CD4-positive, alpha-beta T cell treated with Interleukin-15 for 1 hour (primary cell): ENCODE results near the gene HBE1.
"Not testable (repeated sequence)": the region's sequence is repeated elsewhere in the genome, so short reads cannot be mapped to it uniquely, and the experiment has no call there.

Experiments used
- DNase-seq: peaks from one replicate; pipeline ENCODE4 v3.0.0-alpha.2; 2020

The HBE1 gene

GRCh38 chr11:5252192-5252918 lies 17.4 kb downstream of the HBE1 start:
- DNase-seq, result no peak

DNA sequence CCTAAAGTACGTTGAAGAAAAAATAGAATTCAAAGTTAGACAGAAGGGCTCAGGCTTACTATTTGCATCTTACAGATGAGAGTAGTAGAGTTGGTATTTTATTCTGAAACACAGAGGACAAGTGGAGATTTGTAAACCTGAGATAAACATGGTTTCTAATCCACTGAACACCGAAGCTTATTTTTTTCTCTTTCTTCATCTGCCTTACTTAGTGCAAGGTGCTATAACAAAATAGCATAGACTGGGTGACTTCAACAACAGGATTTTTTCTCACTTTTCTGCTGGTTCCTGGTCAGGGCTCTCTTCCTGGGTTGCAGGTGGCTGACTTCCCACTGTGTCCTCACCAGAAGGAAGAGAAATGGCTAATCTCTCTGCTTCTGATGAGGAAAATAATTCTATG lies 18.0 kb downstream of the HBE1 start:
- DNase-seq, result no peak

DNA sequence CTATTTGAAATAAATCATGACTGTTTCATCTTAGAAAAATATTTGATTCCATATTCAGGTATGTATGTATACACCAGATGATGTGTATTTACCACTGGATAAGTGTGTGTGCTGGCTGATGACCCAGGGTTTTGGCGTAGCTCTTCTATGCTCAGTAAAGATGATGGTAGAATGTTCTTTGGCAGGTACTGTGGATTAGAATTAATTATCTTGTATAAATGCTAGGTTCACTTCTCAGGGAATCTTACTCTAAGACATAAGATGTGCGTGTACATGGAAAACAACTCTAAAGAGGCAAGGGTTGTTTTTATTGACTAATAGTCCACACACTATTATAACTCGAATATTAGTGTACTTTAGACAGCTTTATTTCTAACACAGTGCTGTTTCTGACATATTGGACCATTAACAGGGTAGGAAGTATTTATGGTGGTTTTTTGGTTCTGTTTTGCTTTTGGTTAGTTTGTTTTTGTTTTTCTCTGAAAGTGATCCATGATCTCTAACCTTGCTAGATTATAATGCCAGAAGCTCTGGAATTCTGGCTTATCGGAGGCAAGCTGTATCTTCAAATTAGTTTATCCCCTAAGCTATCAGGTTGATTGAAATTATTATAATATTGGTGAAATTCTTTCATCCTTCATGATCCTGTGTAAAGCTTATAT lies 19.1 kb downstream of the HBE1 start:
- no peak for DNase-seq

GRCh38 chr11:5249807-5250396 lies 19.8 kb downstream of the HBE1 start, which contains the start of gene HBG1:
Gene HBG1, minus strand, starts transcription at chr11:5249857. Its CDS starts 53 bp downstream, at chr11:5249804.
- not testable (repeated sequence) for DNase-seq

- DNase-seq, result not testable (repeated sequence)
Observed at GRCh38 chr11:5248498-5248897, 21.2 kb downstream of the HBE1 start.

GRCh38 chr11:5247472-5248192 lies 22.1 kb downstream of the HBE1 start:
- no peak for DNase-seq

DNA sequence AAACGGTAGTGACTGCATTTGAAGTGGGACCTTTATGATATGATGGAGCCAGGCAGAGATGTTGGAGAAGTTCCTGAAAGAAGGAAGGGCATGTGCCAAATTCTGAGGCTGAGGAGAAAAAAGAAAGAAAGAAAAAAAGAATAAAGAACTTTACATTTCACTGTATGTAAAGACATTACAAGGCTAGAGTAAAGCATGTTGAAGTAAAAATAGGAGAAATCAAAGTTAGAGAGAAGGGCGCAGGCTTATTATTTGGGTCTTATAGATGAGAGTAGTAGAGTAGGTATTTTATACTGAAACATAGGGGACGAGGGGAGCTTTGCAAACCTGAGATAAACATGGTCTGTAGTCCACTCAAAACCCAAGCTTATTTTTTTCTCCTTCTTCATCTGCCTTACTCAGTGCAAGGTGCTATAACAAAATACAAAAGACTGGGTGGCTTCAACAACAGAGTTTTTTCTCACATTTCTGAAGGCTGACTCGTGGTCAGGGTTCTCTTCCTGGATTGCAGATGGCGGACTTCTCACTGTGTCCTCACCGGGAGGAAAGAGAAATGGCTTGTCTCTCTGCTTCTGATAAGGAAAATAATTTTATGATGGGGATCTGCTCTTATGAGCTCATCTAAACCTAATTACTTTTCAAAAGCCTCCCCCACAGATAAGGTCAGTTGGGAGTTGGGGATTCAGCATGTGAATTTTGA lies 22.8 kb downstream of the HBE1 start:
- no peak for DNase-seq

DNA sequence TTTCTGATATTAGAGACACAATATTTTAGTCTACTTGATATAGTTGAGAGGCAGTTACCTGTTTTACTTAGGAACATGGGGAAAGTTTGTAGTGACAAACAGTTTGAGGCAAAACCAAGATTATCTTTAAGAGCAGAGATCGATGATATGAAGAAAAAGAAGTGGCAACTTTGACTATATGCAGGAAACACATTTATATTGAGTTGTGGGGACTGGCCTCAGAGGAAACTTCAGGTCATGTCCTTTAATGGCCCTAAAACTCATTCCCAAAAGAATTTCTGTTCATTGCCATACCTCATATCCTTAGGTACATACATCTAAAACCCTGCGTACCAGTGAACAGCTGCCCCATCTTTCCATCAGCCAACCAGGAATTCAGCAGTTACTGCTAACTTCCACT lies 24.6 kb downstream of the HBE1 start:
- no peak for DNase-seq

DNA sequence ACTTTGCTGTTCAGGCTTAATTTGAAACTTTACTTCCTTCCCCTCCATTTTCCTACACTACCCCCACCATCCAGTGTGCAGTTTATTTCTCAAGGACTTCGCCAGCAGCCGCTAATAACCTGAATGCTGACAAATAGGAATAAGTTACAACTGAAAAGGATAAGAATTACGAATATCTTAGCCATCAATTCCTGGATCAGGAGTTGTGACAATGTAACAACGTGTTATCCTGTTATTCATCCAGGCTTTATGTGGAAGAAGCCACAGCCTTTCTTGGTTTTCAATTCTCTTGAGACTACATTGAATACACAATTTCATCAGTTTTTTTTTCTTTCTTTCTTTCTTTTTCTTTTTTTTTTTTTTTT lies 25.9 kb downstream of the HBE1 start:
- no peak for DNase-seq

DNA sequence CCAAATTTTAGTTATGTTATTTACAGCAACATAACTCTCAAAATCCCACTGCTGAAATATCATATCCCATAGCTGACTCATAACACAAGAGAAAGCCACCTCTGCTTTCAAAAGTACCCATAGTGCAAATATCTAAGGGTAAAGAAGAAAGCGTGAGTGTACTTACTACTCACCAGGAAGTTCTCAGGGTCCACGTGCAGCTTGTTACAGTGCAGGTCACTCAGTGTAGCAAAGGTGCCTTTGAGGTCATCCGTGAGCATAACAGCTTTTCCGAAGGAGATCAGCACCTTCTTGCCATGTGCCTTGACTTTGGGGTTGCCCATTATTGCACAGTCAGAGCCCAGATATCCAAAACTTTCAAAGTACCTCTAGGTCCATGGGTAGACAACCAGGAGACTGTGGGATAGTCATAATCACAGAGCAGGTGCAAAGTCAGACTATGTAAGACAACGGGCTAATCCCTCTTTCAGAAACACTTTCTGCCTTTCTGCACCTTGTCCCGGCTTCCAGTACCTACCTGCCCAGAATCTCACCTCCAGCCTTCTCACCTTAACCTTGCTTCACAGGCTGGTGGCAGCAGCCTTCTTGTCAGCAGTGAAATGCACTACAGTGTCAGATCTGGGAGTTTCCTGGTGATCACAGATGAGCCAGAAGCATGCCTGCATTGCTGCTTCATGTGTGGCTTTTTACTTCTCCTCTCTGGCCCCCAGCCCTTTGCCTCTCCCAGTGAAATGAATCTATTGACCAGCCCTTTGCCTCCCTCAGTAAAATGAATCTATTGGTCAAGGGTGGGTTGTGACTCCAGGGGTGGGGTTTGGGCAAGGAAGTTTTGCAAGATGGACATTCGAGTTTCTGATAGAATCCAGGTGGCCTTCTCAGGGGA lies 26.6 kb downstream of the HBE1 start:
- no peak for DNase-seq

DNA sequence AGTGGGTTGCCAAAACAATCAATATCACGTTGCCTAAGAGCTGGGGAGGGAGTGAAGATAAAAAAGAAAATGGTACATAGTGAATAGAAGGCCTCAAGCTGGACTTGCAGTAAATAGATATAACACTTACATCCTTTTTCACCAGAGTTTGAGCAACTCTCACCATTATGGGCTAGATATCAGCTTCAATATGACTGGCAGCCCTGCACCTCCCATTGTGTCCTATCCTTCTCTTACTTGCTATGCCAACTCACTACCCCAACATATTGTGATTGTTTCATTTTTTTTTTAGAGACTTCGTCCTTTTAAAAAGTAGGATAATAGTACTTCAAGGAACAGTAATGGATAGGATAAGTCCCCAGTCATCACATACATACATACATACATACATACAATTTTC lies 27.5 kb downstream of the HBE1 start:
- no peak for DNase-seq

GRCh38 chr11:5241458-5241857 lies 28.3 kb downstream of the HBE1 start:
- DNase-seq, result no peak

DNA sequence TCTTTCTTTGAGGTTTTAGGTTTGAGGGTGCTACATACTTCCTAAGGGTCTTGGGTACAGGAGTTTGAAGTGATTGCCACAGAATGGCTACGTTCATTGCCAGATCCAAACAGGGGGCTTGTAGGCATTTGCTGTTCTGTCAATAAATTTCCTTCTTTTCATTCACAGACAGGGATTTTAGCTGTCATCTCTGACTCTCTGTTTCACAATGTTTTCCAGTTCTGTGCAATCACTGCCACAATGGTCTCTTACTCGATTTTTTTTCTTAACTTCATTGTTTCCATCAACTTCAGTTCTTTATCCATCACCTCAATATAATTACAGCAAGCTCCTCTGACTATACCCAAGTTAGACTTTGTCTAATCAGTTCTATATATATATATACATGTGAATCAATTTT lies 29.3 kb downstream of the HBE1 start:
- no peak for DNase-seq

DNA sequence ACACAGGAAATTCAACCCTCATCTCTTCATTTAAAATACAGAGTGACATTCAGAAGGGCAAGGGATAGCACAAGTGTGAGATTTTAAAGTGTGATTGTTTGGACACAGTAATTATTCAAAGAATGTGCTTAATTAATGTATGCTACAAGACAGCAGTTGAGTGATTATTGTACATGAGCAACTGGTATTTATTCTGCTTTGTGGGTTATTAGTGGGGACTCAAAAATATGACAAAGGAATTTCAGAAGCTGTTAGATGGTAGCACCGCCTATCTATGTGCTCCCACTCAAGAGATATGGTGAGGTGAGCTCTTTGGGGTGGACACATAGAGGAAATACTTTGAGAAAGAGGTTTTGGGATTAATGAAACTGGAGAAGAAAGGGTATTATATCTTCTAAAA lies 29.7 kb downstream of the HBE1 start:
- no peak for DNase-seq

- DNase-seq, result no peak
Observed at GRCh38 chr11:5239046-5239445, 30.7 kb downstream of the HBE1 start.

DNA sequence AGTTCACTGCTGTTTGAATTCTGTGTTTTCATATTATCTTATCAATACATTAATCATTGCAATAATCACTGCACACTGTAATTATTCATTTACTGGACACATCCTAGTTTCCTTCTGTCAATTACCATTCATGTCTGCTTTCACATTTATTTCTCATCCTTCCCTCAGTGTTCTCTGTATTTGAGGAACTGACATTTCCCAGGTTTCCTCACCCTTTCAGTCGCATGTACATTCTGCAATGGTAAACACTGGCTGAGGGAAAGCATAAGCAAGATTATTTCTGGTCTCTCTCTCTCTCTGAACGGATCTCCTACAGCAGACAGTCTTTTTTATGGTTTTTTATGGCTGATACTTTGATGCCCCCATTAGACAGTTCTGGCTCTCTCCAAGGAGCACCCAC lies 31.3 kb downstream of the HBE1 start:
- DNase-seq, result no peak

DNA sequence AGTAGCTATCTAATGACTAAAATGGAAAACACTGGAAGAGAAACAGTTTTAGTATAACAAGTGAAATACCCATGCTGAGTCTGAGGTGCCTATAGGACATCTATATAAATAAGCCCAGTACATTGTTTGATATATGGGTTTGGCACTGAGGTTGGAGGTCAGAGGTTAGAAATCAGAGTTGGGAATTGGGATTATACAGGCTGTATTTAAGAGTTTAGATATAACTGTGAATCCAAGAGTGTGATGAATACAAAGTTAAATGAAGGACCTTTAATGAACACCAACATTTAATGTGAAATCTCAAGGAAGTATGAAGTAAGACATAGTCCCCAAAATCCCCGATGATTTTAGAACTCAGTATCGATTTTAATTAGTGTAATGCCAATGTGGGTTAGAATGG lies 32.3 kb downstream of the HBE1 start:
- DNase-seq, result no peak

GRCh38 chr11:5235364-5236095 lies 34.2 kb downstream of the HBE1 start:
- no peak for DNase-seq

- no peak for DNase-seq
Observed at GRCh38 chr11:5234381-5234834, 35.3 kb downstream of the HBE1 start, which contains the start of gene HBD. Gene HBD, minus strand, starts transcription at chr11:5234483. Its CDS starts 50 bp downstream, at chr11:5234433.

DNA sequence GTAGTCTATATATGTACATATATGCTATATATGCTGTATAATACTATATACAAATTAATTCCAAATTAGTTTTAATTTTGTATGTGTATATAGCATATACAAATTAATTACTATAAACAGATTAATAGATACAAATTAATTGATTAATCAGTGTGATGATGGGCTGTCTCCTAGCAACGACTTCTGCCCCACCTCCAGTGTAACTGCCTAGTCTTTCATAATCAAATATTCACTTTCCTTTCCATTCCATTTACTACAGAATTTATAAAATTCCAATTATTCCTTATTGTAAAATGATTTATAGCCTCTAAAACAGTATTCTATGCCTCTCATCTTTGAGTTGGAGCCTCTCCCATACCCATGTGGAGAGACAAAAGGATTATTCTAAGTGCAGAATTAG lies 36.4 kb downstream of the HBE1 start:
- DNase-seq, result no peak

GRCh38 chr11:5232821-5233220 lies 36.9 kb downstream of the HBE1 start:
- no peak for DNase-seq
